ENCODE data around the gene GALM. TPM values are rescaled to one million over a fixed set of nuclear protein-coding genes. Genes with fewer than 3 reads are reported as not detected.

Gene GALM
- total RNA-seq, 1 experiment from 2014 or later = 9.1 TPM

GRCh38 chr2:38708900-38709566, 43.1 kb downstream of the GALM start:
- TF ChIP-seq CTCF (IDR thresholded peaks at IDR 0.05; ENCODE audit: unreplicated experiment) = no peak
- Mint-ChIP-seq H3K36me3 (ENCODE audit: insufficient read depth, unreplicated experiment) (no peaks in the 10 kb centered on the region), H3K27ac (ENCODE audit: unreplicated experiment) (no peak overlapping the region), H3K9me3 (ENCODE audit: low read depth, unreplicated experiment) (peaks cover 3% of the 10 kb centered on the region), H3K4me1 (ENCODE audit: low read depth, unreplicated experiment) (no peaks in the 10 kb centered on the region), H3K27me3 (ENCODE audit: unreplicated experiment) (no peaks in the 10 kb centered on the region), H3K4me3 (ENCODE audit: low read depth, unreplicated experiment) (no peak overlapping the region)
- DNase-seq = no peak
- BruUV-seq (replicated peaks) = no TSS peak
- intact Hi-C loops (cut with micrococcal nuclease; ENCODE audit: unreplicated experiment) = no loop called here
- CTCF ChIA-PET = no interaction called here

DNA sequence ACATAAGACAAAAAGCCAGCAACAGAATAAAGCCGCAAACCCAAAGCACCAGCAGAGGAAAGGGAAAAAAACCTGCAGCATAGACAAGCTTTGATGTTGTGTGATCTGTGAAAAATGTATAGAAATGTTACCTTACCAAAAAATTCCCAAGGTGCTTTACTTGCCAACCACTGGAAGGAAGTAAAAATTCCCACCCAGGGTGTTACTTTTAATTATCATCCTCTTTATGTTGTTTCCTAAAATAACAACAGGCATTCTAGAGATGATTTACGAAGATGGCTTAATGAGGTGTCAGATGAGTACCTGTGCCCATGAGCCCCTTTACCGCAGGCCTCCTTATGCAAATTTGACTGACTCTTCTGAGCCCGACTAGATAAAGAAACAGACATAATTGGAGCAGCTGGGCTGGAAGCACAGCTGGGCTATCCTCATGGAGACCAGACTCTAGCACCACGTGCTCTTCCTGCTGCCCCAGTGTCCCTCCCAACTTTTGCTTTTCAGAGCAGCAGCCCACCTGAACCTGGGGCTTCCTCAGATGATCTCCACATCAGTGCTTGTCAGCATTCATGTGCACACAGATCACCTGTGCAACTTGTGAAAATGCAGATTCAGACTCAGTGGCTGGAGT, 43.8 kb downstream of the GALM start:
- intact Hi-C loops (cut with micrococcal nuclease; ENCODE audit: unreplicated experiment) = no loop called here
- Mint-ChIP-seq H3K27me3 (ENCODE audit: unreplicated experiment) (no peaks in the 10 kb centered on the region), H3K9me3 (ENCODE audit: low read depth, unreplicated experiment) (peaks cover 3% of the 10 kb centered on the region), H3K27ac (ENCODE audit: unreplicated experiment) (no peak overlapping the region), H3K36me3 (ENCODE audit: insufficient read depth, unreplicated experiment) (no peaks in the 10 kb centered on the region), H3K4me1 (ENCODE audit: low read depth, unreplicated experiment) (no peaks in the 10 kb centered on the region), H3K4me3 (ENCODE audit: low read depth, unreplicated experiment) (no peak overlapping the region)
- CTCF ChIA-PET = no interaction called here
- BruUV-seq (replicated peaks) = no TSS peak
- no peak for TF ChIP-seq CTCF (IDR thresholded peaks at IDR 0.05; ENCODE audit: unreplicated experiment)
- DNase-seq = no peak

- no peak overlapping the region for H3K4me3 Mint-ChIP-seq (ENCODE audit: low read depth, unreplicated experiment)
- no peak for DNase-seq
- peaks cover 3% of the 10 kb centered on the region for H3K9me3 Mint-ChIP-seq (ENCODE audit: low read depth, unreplicated experiment)
- intact Hi-C loops (cut with micrococcal nuclease; ENCODE audit: unreplicated experiment) = no loop called here
- BruUV-seq (replicated peaks) = no TSS peak
- H3K36me3 Mint-ChIP-seq (ENCODE audit: insufficient read depth, unreplicated experiment) = no peaks in the 10 kb centered on the region
- no peaks in the 10 kb centered on the region for H3K4me1 Mint-ChIP-seq (ENCODE audit: low read depth, unreplicated experiment)
- no peaks in the 10 kb centered on the region for H3K27me3 Mint-ChIP-seq (ENCODE audit: unreplicated experiment)
- CTCF ChIA-PET = no interaction called here
- TF ChIP-seq CTCF (IDR thresholded peaks at IDR 0.05; ENCODE audit: unreplicated experiment) = no peak
- no peak overlapping the region for H3K27ac Mint-ChIP-seq (ENCODE audit: unreplicated experiment)
Measured at GRCh38 chr2:38711558-38711957, 45.6 kb downstream of the GALM start.

- Mint-ChIP-seq H3K4me3 (ENCODE audit: low read depth, unreplicated experiment) (no peak overlapping the region), H3K36me3 (ENCODE audit: insufficient read depth, unreplicated experiment) (no peaks in the 10 kb centered on the region), H3K27me3 (ENCODE audit: unreplicated experiment) (no peaks in the 10 kb centered on the region), H3K9me3 (ENCODE audit: low read depth, unreplicated experiment) (peaks cover 3% of the 10 kb centered on the region), H3K27ac (ENCODE audit: unreplicated experiment) (no peak overlapping the region), H3K4me1 (ENCODE audit: low read depth, unreplicated experiment) (no peaks in the 10 kb centered on the region)
- TF ChIP-seq CTCF (IDR thresholded peaks at IDR 0.05; ENCODE audit: unreplicated experiment) = no peak
- CTCF ChIA-PET = no interaction called here
- no peak for DNase-seq
- intact Hi-C loops (cut with micrococcal nuclease; ENCODE audit: unreplicated experiment) = no loop called here
- BruUV-seq (replicated peaks) = no TSS peak
Measured at GRCh38 chr2:38712413-38712812, 46.5 kb downstream of the GALM start.

Data from Calu3 (cell line).